Measurements from ENCODE around the gene HS3ST5.

The HS3ST5 gene

DNA sequence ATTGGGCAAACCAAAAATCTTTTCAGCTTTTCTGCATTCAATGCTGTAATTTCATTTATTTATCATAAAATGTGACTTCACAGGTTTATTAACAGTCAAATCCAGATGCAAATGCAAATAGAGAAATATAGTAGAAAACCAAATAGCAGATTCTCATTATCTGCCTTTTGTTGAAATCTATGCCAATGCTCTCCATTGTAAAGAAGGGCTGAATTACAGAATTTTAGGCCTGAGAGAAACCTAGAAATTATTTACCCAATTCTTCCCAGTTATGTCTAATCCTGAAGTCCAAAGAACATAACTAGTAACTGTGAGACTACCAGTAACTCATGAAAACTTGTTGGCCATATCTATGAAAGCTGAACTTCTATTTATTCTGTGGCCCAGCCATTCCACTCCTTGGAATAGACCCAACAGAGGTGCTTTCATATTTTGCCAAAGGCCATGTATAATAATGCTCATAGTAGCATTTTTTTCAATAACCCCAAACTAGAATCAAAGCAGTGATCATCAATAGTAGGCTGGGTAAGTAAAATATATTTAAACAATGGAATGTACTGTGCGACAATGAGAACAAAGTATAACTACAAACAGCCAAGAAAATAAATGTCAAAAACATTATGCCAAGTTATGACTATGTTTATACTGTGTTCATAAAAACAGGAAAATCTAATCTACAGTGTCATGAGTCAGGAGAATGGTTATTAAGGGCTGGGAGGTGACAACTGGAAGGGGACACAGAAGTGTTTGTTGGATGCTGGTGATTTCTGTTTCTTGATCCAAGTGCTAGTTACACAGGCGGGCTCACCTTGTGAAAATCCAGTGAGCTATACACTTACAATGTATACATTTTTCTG lies 183.8 kb downstream of the HS3ST5 start:
- Histone ChIP-seq H2AFZ (ENCODE audit: low read depth, low read length) (no peak overlapping the region), H3K79me2 (ENCODE audit: low read length) (no peaks in the 10 kb centered on the region), H3K4me1 (ENCODE audit: low read length) (no peaks in the 10 kb centered on the region), H3K27ac (ENCODE audit: low read length) (no peak overlapping the region), H3K36me3 (replicated peaks; ENCODE audit: low read depth, low read length) (no peaks in the 10 kb centered on the region), H3K27me3 (ENCODE audit: low read depth, low read length) (no peaks in the 10 kb centered on the region), H3K4me2 (ENCODE audit: low read length) (no peak overlapping the region), H3K4me3 (ENCODE audit: low read length) (no peak overlapping the region), H3K9ac (ENCODE audit: low read length) (no peak overlapping the region), H4K20me1 (ENCODE audit: insufficient read depth, low read length) (no peaks in the 10 kb centered on the region), H3K9me3 (ENCODE audit: insufficient read depth, low read length) (no peaks in the 10 kb centered on the region)
- TF ChIP-seq, protein P1, sequence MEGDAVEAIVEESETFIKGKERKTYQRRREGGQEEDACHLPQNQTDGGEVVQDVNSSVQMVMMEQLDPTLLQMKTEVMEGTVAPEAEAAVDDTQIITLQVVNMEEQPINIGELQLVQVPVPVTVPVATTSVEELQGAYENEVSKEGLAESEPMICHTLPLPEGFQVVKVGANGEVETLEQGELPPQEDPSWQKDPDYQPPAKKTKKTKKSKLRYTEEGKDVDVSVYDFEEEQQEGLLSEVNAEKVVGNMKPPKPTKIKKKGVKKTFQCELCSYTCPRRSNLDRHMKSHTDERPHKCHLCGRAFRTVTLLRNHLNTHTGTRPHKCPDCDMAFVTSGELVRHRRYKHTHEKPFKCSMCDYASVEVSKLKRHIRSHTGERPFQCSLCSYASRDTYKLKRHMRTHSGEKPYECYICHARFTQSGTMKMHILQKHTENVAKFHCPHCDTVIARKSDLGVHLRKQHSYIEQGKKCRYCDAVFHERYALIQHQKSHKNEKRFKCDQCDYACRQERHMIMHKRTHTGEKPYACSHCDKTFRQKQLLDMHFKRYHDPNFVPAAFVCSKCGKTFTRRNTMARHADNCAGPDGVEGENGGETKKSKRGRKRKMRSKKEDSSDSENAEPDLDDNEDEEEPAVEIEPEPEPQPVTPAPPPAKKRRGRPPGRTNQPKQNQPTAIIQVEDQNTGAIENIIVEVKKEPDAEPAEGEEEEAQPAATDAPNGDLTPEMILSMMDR (IDR thresholded peaks at IDR 0.05; ENCODE audit: low read depth, low read length): no peak
- TF ChIP-seq EZH2phosphoT487 (IDR thresholded peaks at IDR 0.05; ENCODE audit: low read depth): no peak

DNA sequence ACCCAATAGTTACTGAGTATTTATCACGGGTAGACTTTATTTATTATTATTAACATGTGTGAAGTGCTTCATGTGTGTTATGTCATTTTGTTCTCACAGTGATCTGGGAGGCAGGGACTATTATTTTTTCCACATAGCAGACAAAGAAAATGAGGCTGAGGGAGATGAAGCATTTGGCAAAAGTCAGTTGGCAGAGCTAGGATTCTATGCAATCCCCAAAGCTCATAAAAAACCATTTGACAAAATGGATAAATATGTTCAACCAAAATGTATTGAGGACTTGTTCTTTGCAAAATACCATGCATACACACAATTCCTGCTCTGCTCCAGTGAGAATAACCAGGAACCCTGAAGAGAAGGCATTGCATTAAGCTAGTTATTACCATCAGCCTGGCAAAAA lies 184.4 kb downstream of the HS3ST5 start:
- H3K4me3 ChIP-seq (ENCODE audit: low read length): no peak overlapping the region

DNA sequence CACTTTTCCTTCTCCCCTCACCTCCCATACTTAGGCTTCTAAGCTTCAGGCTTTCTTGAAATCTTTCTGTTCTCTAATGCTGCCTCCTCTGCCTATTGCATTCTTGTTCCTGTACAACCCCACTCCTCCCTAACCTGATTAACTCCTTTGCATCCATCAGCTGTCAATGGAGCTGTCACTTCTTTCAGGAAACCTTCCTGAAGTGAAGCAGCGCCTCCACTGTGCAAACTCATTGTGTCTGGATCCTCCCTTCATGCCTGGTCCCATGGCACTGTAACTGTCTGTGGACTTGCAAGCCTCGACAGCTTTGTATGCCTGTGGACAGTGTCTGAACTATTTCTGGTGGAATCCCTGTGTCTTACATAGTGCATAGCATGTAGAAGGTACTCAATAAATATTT lies 185.0 kb downstream of the HS3ST5 start:
- Histone ChIP-seq H3K36me3 (replicated peaks; ENCODE audit: low read depth, low read length) (no peaks in the 10 kb centered on the region), H3K79me2 (ENCODE audit: low read length) (no peaks in the 10 kb centered on the region), H4K20me1 (ENCODE audit: insufficient read depth, low read length) (no peaks in the 10 kb centered on the region), H3K4me1 (ENCODE audit: low read length) (no peaks in the 10 kb centered on the region), H3K4me3 (ENCODE audit: low read length) (no peak overlapping the region), H3K27ac (ENCODE audit: low read length) (no peak overlapping the region), H3K9me3 (ENCODE audit: insufficient read depth, low read length) (no peaks in the 10 kb centered on the region), H3K9ac (ENCODE audit: low read length) (no peak overlapping the region), H3K4me2 (ENCODE audit: low read length) (no peak overlapping the region), H2AFZ (ENCODE audit: low read depth, low read length) (no peak overlapping the region), H3K27me3 (ENCODE audit: low read depth, low read length) (no peaks in the 10 kb centered on the region)
- TF ChIP-seq EZH2phosphoT487 (IDR thresholded peaks at IDR 0.05; ENCODE audit: low read depth): no peak
- TF ChIP-seq, protein P1 (IDR thresholded peaks at IDR 0.05; ENCODE audit: low read depth, low read length): no peak

More for the DNA sequence above, 184.4 kb downstream of the HS3ST5 start:
- no peak overlapping the region for H3K27ac ChIP-seq (ENCODE audit: low read length)
- H3K9ac ChIP-seq (ENCODE audit: low read length): no peak overlapping the region
- H2AFZ ChIP-seq (ENCODE audit: low read depth, low read length): no peak overlapping the region
- H3K4me1 ChIP-seq (ENCODE audit: low read length): no peaks in the 10 kb centered on the region
- TF ChIP-seq, protein P1 (IDR thresholded peaks at IDR 0.05; ENCODE audit: low read depth, low read length): no peak
- TF ChIP-seq EZH2phosphoT487 (IDR thresholded peaks at IDR 0.05; ENCODE audit: low read depth): no peak
- no peaks in the 10 kb centered on the region for H3K36me3 ChIP-seq (replicated peaks; ENCODE audit: low read depth, low read length)
- H4K20me1 ChIP-seq (ENCODE audit: insufficient read depth, low read length): no peaks in the 10 kb centered on the region
- H3K79me2 ChIP-seq (ENCODE audit: low read length): no peaks in the 10 kb centered on the region
- no peak overlapping the region for H3K4me2 ChIP-seq (ENCODE audit: low read length)
- no peaks in the 10 kb centered on the region for H3K27me3 ChIP-seq (ENCODE audit: low read depth, low read length)
- H3K9me3 ChIP-seq (ENCODE audit: insufficient read depth, low read length): no peaks in the 10 kb centered on the region

DNA sequence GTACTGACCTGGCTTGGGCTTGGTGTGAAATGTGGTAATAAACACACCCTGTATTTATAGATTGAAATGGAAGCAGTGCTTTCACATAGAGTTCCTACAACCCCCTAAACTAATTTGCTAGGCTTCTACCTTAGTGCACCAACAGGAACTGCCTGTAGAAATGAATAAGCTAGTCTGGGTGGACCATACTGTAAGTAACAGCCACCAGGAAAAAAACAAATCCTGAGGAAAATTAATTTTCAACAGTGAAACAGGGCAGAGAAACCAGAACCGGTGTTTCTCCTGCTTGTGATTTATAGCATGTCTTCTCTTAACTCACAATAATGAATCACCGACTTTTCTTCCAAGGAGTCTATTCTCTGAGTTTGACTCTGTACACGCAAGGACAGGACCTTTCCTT lies 187.1 kb downstream of the HS3ST5 start:
- Histone ChIP-seq H3K79me2 (ENCODE audit: low read length) (no peaks in the 10 kb centered on the region), H4K20me1 (ENCODE audit: insufficient read depth, low read length) (no peaks in the 10 kb centered on the region), H2AFZ (ENCODE audit: low read depth, low read length) (no peak overlapping the region), H3K27ac (ENCODE audit: low read length) (no peak overlapping the region), H3K4me2 (ENCODE audit: low read length) (no peak overlapping the region), H3K4me1 (ENCODE audit: low read length) (no peaks in the 10 kb centered on the region), H3K9ac (ENCODE audit: low read length) (no peak overlapping the region), H3K27me3 (ENCODE audit: low read depth, low read length) (no peaks in the 10 kb centered on the region), H3K36me3 (replicated peaks; ENCODE audit: low read depth, low read length) (no peaks in the 10 kb centered on the region), H3K9me3 (ENCODE audit: insufficient read depth, low read length) (no peaks in the 10 kb centered on the region), H3K4me3 (ENCODE audit: low read length) (no peak overlapping the region)
- TF ChIP-seq, protein P1 (IDR thresholded peaks at IDR 0.05; ENCODE audit: low read depth, low read length): no peak
- TF ChIP-seq EZH2phosphoT487 (IDR thresholded peaks at IDR 0.05; ENCODE audit: low read depth): no peak

Data from OCI-LY3 (cell line).